ENCODE measurements around the gene IER3. TPM values are rescaled to one million over a fixed set of nuclear protein-coding genes. Genes with fewer than 3 reads are reported as not detected.

IER3 gene
- total RNA-seq, 4 donors from 2014 or later = 1.8 to 7.3 (median 3.3) TPM

DNA sequence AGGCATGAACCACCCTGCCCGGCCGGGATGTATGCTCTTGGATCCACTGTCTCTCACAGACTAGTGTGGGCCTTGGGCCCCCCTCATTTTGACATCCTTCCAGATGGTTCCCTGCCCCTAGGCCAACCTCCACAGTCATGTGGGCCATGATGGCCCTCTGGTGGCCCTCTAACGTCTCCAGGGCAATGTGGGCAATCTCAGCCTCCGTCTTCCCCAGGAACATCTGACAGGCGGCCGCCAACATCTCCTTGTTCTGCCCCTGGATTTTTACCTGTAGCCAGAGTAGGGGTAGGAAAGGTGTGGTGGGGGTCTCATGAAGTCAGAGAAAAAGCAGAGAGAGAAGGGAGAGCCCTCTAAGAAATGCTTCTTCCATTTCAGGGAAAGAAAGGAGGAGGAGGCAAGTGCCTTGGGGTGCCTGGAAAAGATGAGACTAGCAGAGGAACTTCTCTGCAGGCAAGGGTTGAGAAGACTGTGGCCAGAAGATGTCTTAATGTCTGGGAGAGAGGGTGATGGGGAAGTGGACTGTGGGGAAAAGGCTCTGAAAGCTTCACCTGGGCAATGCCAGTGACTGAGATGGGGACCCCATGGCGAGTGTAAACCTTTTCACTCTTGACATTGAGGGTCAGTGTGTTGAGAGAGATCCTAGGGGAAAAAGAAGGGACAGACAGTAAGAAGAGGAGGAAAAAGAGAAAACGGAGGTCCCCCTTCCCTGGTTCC lies 3.1 kb downstream of the IER3 start:
- TF ChIP-seq, protein P1, sequence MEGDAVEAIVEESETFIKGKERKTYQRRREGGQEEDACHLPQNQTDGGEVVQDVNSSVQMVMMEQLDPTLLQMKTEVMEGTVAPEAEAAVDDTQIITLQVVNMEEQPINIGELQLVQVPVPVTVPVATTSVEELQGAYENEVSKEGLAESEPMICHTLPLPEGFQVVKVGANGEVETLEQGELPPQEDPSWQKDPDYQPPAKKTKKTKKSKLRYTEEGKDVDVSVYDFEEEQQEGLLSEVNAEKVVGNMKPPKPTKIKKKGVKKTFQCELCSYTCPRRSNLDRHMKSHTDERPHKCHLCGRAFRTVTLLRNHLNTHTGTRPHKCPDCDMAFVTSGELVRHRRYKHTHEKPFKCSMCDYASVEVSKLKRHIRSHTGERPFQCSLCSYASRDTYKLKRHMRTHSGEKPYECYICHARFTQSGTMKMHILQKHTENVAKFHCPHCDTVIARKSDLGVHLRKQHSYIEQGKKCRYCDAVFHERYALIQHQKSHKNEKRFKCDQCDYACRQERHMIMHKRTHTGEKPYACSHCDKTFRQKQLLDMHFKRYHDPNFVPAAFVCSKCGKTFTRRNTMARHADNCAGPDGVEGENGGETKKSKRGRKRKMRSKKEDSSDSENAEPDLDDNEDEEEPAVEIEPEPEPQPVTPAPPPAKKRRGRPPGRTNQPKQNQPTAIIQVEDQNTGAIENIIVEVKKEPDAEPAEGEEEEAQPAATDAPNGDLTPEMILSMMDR (IDR thresholded peaks at IDR 0.05; ENCODE audit: low read depth) = no peak

DNA sequence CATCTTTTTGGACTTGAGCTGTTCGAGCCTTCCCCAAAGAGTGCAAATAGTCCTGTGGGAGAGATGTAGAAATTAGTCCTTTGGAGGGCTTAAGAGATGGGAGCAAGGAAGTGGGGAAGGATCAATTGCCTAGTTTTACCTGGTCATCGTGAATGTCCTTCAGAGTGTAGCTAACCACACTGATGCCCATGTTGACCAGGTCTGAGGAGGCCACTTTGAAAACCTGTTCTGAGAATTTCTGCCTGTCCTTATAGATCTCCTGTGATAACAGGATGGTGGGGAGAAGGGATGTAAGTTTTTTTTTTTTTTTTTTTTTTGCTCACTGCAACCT lies 3.8 kb downstream of the IER3 start:
- TF ChIP-seq, protein P1 (IDR thresholded peaks at IDR 0.05; ENCODE audit: low read depth) = no peak

DNA sequence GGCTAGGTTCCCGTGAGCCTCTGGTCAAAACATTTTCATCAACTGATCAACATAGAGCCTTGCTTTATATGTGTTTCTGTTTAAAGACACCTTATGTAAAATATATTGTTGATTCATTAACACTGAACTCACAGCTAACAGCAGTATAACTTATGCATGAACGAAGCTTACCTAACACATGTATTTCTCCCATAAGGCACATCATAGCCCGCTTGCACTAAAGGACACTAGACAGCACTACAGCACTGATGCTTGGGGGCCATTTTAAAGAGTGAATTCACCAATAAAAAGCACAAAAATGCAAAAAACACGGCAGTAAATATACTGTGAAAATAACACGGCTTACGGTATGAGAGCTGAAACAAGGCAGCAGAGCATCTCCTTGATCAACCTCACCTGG lies 5.8 kb downstream of the IER3 start:
- TF ChIP-seq, protein P1 (IDR thresholded peaks at IDR 0.05; ENCODE audit: low read depth) = no peak

DNA sequence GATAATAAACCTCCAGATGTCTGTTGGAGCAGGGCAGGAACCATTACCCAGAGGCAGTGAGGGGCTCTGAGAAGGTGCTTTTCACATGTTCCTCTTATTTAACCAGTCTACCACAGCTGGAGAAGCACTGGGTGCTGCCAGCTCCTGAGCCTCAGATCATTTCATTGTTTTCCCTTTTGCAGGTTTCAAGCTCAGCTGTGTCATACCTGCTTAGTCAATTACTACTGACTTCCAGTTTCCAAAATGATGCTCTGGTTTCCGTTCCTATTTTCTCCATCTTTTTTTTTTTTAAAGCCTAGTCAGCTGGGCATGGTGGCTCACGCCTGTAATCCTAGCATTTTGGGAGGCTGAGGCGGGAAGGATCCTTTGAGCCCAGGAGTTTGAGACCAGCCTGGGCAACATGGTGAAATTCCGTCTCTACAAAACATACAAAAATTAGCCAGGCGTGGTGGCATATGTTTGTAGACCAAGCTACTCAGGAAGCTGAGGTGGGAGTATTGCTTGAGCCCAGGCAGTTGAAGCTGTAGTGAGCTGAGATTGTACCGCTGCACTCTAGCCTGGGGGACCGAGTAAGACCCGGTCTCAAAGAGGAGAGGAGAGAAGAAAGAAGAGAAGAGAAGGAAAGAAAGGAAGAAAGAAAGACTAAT lies 8.6 kb downstream of the IER3 start:
- TF ChIP-seq, protein P1 (IDR thresholded peaks at IDR 0.05; ENCODE audit: low read depth) = no peak

DNA sequence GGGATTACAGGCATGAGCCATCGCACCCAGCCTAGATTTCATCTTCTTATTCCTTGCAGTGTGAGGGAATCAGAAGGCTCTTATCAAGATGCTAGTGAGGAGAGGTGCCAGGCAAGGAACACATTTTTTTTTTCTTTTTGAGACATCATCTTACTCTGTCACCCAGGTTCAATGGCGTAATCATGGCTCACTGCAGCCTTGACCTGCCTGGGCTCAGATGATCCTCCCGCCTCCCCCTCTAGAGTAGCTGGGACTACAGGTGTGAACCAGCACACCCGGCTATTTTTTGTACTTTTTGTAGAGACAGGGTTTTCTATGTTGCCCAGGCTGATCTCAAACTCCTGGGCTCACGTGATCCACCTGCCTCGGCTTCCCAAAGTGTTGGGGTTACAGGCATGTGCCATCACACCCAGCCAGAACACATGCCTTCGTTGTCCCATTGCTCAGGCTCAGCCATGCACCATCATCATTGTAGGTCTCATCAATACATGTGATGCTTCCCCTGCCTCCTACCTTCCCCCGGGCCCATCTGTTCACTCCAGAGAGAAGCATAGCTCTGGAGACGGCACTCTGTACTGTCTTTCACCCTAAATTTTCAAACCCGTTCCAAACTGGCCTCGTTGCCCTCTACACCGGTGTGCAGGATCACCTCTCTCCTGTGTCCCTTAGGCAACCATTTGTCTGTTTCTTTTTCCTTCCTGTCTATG lies 12.0 kb downstream of the IER3 start:
- TF ChIP-seq, protein P1 (IDR thresholded peaks at IDR 0.05; ENCODE audit: low read depth) = no peak

DNA sequence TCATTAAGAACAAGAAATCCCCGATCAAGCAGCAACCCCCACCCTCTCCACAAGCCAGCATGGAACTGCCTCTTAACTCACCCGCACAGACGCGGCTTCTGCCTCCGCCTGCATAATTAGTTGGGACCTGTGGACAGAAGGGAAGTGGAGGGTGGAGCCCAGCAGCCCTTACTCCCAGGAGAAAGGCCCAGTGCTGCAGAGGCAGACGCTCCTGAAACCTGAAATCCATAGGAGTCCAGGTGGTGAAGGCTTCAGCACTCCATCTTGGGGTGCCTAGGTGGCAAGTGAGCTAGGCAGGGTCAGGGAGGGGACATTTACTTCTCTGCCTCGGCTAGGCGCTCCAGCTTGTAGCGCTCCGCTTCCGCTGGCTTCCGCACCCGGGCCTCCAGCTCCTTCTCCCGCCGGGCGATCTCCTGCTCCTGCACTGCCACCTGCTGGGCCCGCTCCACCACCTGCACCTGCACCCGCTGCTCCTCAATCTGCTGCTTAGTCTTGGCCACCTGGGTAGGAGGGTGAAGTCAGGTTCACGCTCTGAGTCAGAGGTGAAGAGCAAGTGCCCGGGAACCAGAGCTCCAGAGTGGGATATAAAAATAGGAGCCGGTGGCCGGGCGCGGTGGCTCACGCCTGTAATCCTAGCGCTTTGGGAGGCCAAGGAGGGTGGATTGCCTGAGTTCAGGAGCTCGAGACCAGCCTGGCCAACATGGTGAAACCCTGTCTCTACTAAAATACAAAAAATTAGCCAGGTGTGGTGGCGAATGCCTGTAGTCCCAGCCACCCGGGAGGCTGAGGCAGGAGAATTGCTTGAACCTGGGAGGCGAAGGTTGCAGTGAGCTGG lies 13.5 kb downstream of the IER3 start:
- TF ChIP-seq, protein P1 (IDR thresholded peaks at IDR 0.05; ENCODE audit: low read depth) = no peak
